ENCODE measurements around the gene FLAD1. TPM values are rescaled to one million over a fixed set of nuclear protein-coding genes. Genes with fewer than 3 reads are reported as not detected.
A peak's percentile ranks its signal among the peaks of the same experiment; 100 is the strongest.

FLAD1 gene
- total and polyA plus RNA-seq, 2 donors (not counting 3 experiments of a cell fraction or from before 2014, with no cell fraction given), result 42.2 to 59.1 TPM

- FAIRE-seq (no peak), DNase-seq (ENCODE audit: low read depth, low spot score) (peak; percentile 98)
- Histone ChIP-seq H3K27ac (ENCODE audit: insufficient read depth, low read depth, low read length) (peak overlapping the region; percentile 99), H3K4me1 (ENCODE audit: control insufficient read depth, extremely low read depth, insufficient read depth, low read length) (peaks cover 33% of the 10 kb centered on the region), H3K4me3 (replicated peaks in 1 of 3; ENCODE audit: insufficient read depth in 1 of 3, low read depth in 1 of 3, low read length in 3 of 3) (peak overlapping the region; percentile 58 to 88 (median 87)), H3K79me2 (ENCODE audit: control insufficient read depth, insufficient read depth, low read length) (peaks cover 47% of the 10 kb centered on the region), H3K9me1 (replicated peaks; ENCODE audit: control insufficient read depth, extremely low read depth, insufficient read depth, low read length) (no peaks in the 10 kb centered on the region), H3K36me3 (ENCODE audit: control insufficient read depth in 2 of 2, extremely low read depth in 1 of 2, insufficient read depth in 2 of 2, low read length in 2 of 2) (no peaks in the 10 kb centered on the region), H3K9me3 (replicated peaks; ENCODE audit: control insufficient read depth, insufficient read depth, low read length) (no peaks in the 10 kb centered on the region), H3K9ac (replicated peaks; ENCODE audit: extremely low read depth, insufficient read depth, low read length) (peak overlapping the region; percentile 90), H3K4me2 (ENCODE audit: insufficient read depth, low read length) (peak overlapping the region; percentile 94), H4K20me1 (replicated peaks; ENCODE audit: control insufficient read depth, extremely low read depth, insufficient read depth, low read length) (no peaks in the 10 kb centered on the region), H2AFZ (ENCODE audit: low read depth, low read length) (peak overlapping the region; percentile 20), H3K27me3 (ENCODE audit: control insufficient read depth in 2 of 2, insufficient read depth in 2 of 2, low read length in 2 of 2) (no peaks in the 10 kb centered on the region)
- no peak for TF ChIP-seq EZH2 (IDR thresholded peaks at IDR 0.05; ENCODE audit: borderline replicate concordance, low read depth, low read length, severe bottlenecking)
- peak; percentile 69 for TF ChIP-seq POLR2A (IDR thresholded peaks at IDR 0.05; ENCODE audit: low read depth, low read length)
- TF ChIP-seq GATA2 (IDR thresholded peaks at IDR 0.05; ENCODE audit: insufficient read depth, insufficient read length, low read depth, low read length), result no peak
- no peak for TF ChIP-seq MAX (IDR thresholded peaks at IDR 0.05; ENCODE audit: insufficient read depth, insufficient read length)
- TF ChIP-seq CTCF (IDR thresholded peaks at IDR 0.05; ENCODE audit: extremely low read depth in 1 of 2, insufficient read depth in 1 of 2, low read depth in 1 of 2, low read length in 2 of 2), result no peak
- no peak for TF ChIP-seq FOS (IDR thresholded peaks at IDR 0.05; ENCODE audit: borderline replicate concordance, insufficient read depth, low read length)
- TF ChIP-seq POLR2AphosphoS5 (IDR thresholded peaks at IDR 0.05; ENCODE audit: insufficient read depth, low read depth, low read length), result peak; percentile 40
- TF ChIP-seq MYC (IDR thresholded peaks at IDR 0.05; ENCODE audit: low read depth, low read length), result no peak
- TF ChIP-seq JUN (IDR thresholded peaks at IDR 0.05; ENCODE audit: borderline replicate concordance, insufficient read depth, insufficient read length, low read depth), result no peak
- intact Hi-C loops (cut with micrococcal nuclease), result loop anchor here (1.0 to 10.0 kb wide), 7 partner anchors 8 to 490 kb away; partner anchors contain the start of genes EFNA1, FLAD1 and PYGO2
- POLR2A ChIA-PET, result no interaction called here
- dilution Hi-C loops (cut with MboI; ENCODE audit: extremely low pct_ligation_motif_present, low sequenced_read_pairs), result no loop called here
- CTCF ChIA-PET, result interaction anchor here (1.0 to 8.5 kb wide), 11 partner anchors 8 to 415 kb away, joined by 3 to 81 read pairs (median 5); partner anchors contain the start of genes FLAD1 and PYGO2
- TSS peak; percentile 35 for BruUV-seq (replicated peaks)
Observed at GRCh38 chr1:154974808-154975408, 8.2 kb upstream of the FLAD1 start.
